SJSA1 (cell line): Measurements from ENCODE around the gene MRPL58. TPM values are rescaled to one million over a fixed set of nuclear protein-coding genes. Genes with fewer than 3 reads are reported as not detected.
"Not testable (repeated sequence)": the region's sequence is repeated elsewhere in the genome, so short reads cannot be mapped to it uniquely, and the experiment has no call there.

Source experiments
- DNase-seq, 2 experiments: peaks; one replicate each; pipeline ENCODE4 v3.0.0-alpha.2; 2015 to 2020; ENCODE audit warnings: low spot score in 2 of 2, low read depth in 1 of 2
- H3K27ac ChIP-seq: fragments of 250-450 bp; sonication (Bioruptor Pico); 2 replicates; pipeline ENCODE4 v1.5.1; 2020; ENCODE audit warnings: mild to moderate bottlenecking, moderate library complexity
- H3K27me3 ChIP-seq: fragments of 250-450 bp; sonication (Bioruptor Pico); replicated peaks from 2 replicates; pipeline ENCODE4 v1.5.1; 2020; ENCODE audit warnings: mild to moderate bottlenecking, moderate library complexity
- H3K36me3 ChIP-seq: fragments of 250-450 bp; sonication (Bioruptor Pico); 2 replicates; pipeline ENCODE4 v1.5.1; 2020; ENCODE audit warnings: mild to moderate bottlenecking
- H3K4me1 ChIP-seq: fragments of 250-450 bp; sonication (Bioruptor Pico); replicated peaks from 2 replicates; pipeline ENCODE4 v1.6.1; 2021; ENCODE audit warnings: mild to moderate bottlenecking
- H3K4me3 ChIP-seq: fragments of 250-450 bp; sonication (Bioruptor Pico); 2 replicates; pipeline ENCODE4 v1.5.1; 2020; ENCODE audit warnings: mild to moderate bottlenecking
- H3K9me3 ChIP-seq: fragments of 250-450 bp; sonication (Bioruptor Pico); replicated peaks from 2 replicates; pipeline ENCODE4 v1.5.1; 2020; ENCODE audit warnings: mild to moderate bottlenecking
- total RNA-seq: library from RNA; depleted of rRNA; stranded (reverse); fragments of >200 nt; shearing (Covaris generic); gene quantifications from 2 replicates; pipeline ENCODE4 v1.2.3, GENCODE V29; 2014

Gene MRPL58
- total RNA-seq, 1 experiment from 2014 or later = 154 TPM

GRCh38 chr17:74977802-74978201 is 34.7 kb upstream of the MRPL58 start:
- Histone ChIP-seq H3K4me3 (no peak overlapping the region), H3K27ac (no peak overlapping the region), H3K4me1 (peaks cover 20% of the 10 kb centered on the region), H3K9me3 (no peaks in the 10 kb centered on the region), H3K27me3 (peaks cover 30% of the 10 kb centered on the region), H3K36me3 (no peaks in the 10 kb centered on the region)
- DNase-seq = no peak

GRCh38 chr17:74978240-74978639 is 34.2 kb upstream of the MRPL58 start:
- H3K27ac ChIP-seq = no peak overlapping the region
- no peaks in the 10 kb centered on the region for H3K9me3 ChIP-seq
- H3K4me1 ChIP-seq = peaks cover 19% of the 10 kb centered on the region
- DNase-seq = peak in 1 of 2 experiments; percentile 39
- H3K4me3 ChIP-seq = no peak overlapping the region
- H3K27me3 ChIP-seq = peaks cover 26% of the 10 kb centered on the region
- no peaks in the 10 kb centered on the region for H3K36me3 ChIP-seq

GRCh38 chr17:74979408-74980146 is 32.9 kb upstream of the MRPL58 start:
- DNase-seq = peak in 1 of 2 experiments; percentile 42
- peaks cover 12% of the 10 kb centered on the region for H3K27me3 ChIP-seq
- H3K9me3 ChIP-seq = no peaks in the 10 kb centered on the region
- peaks cover 19% of the 10 kb centered on the region for H3K4me1 ChIP-seq
- H3K4me3 ChIP-seq = no peak overlapping the region
- no peak overlapping the region for H3K27ac ChIP-seq
- no peaks in the 10 kb centered on the region for H3K36me3 ChIP-seq

- Histone ChIP-seq H3K9me3 (no peaks in the 10 kb centered on the region), H3K4me1 (peaks cover 19% of the 10 kb centered on the region), H3K27ac (peak overlapping the region; percentile 59), H3K27me3 (no peaks in the 10 kb centered on the region; the same call in 1 of the 2 replicates), H3K36me3 (no peaks in the 10 kb centered on the region), H3K4me3 (peak overlapping the region; percentile 51)
- no peak for DNase-seq
Observed at GRCh38 chr17:74981318-74981978, 31.0 kb upstream of the MRPL58 start.

GRCh38 chr17:74981979-74982662 is 30.3 kb upstream of the MRPL58 start:
- peak overlapping the region; percentile 59 for H3K27ac ChIP-seq
- H3K36me3 ChIP-seq = no peaks in the 10 kb centered on the region
- H3K27me3 ChIP-seq = no peaks in the 10 kb centered on the region; the same call in 1 of the 2 replicates
- peaks cover 22% of the 10 kb centered on the region for H3K4me1 ChIP-seq
- H3K9me3 ChIP-seq = no peaks in the 10 kb centered on the region
- H3K4me3 ChIP-seq = peak overlapping the region; percentile 51
- peak; percentile 86 to 88 for DNase-seq

GRCh38 chr17:74982663-74983313 is 29.7 kb upstream of the MRPL58 start:
- peak overlapping the region; percentile 51 for H3K4me3 ChIP-seq
- not testable (repeated sequence) for H3K27me3 ChIP-seq, H3K9me3 ChIP-seq, H3K36me3 ChIP-seq, DNase-seq
- H3K27ac ChIP-seq = peak overlapping the region; percentile 59; the same call in 1 of the 2 replicates
- peaks cover 26% of the 10 kb centered on the region for H3K4me1 ChIP-seq

GRCh38 chr17:74986206-74986576 is 26.3 kb upstream of the MRPL58 start:
- H3K36me3 ChIP-seq = 0 out of 2 replicates have a peak, but pooled peaks cover 8% of the 10 kb centered on the region
- DNase-seq = no peak
- no peaks in the 10 kb centered on the region for H3K9me3 ChIP-seq
- H3K27me3 ChIP-seq = no peaks in the 10 kb centered on the region
- H3K27ac ChIP-seq = no peak overlapping the region
- no peak overlapping the region for H3K4me3 ChIP-seq
- peaks cover 34% of the 10 kb centered on the region for H3K4me1 ChIP-seq

- H3K9me3 ChIP-seq = no peaks in the 10 kb centered on the region
- peaks cover 22% of the 10 kb centered on the region for H3K4me1 ChIP-seq
- H3K27me3 ChIP-seq = no peaks in the 10 kb centered on the region
- DNase-seq = peak; percentile 83 to 97
- H3K4me3 ChIP-seq = peak within 1 kb of the TSS; percentile 90
- peak within 1 kb of the TSS; percentile 44 for H3K27ac ChIP-seq
- H3K36me3 ChIP-seq = 0 out of 2 replicates have a peak, but pooled peaks cover 8% of the 10 kb centered on the region
Observed at GRCh38 chr17:74987418-74987908, 25.0 kb upstream of the MRPL58 start, which contains the start of gene CDR2L. TSS of gene CDR2L (plus strand) at chr17:74987632. CDS start at chr17:74988044, 412 bp downstream.

GRCh38 chr17:74987909-74988711 is 24.4 kb upstream of the MRPL58 start:
- DNase-seq = peak; percentile 86 to 91
- Histone ChIP-seq H3K9me3 (no peaks in the 10 kb centered on the region), H3K4me1 (peaks cover 18% of the 10 kb centered on the region), H3K27me3 (no peaks in the 10 kb centered on the region), H3K4me3 (peak overlapping the region; percentile 90), H3K27ac (peak overlapping the region; percentile 44), H3K36me3 (0 out of 2 replicates have a peak, but pooled peaks cover 8% of the 10 kb centered on the region)

GRCh38 chr17:74990581-74991105 is 21.8 kb upstream of the MRPL58 start:
- H3K36me3 ChIP-seq = peaks cover 19% of the 10 kb centered on the region; the same call in 1 of the 2 replicates
- no peak overlapping the region for H3K27ac ChIP-seq
- no peaks in the 10 kb centered on the region for H3K27me3 ChIP-seq
- H3K4me3 ChIP-seq = no peak overlapping the region
- no peaks in the 10 kb centered on the region for H3K9me3 ChIP-seq
- H3K4me1 ChIP-seq = peaks cover 18% of the 10 kb centered on the region
- DNase-seq = no peak

GRCh38 chr17:74992223-74992622 is 20.2 kb upstream of the MRPL58 start:
- DNase-seq = no peak
- no peaks in the 10 kb centered on the region for H3K9me3 ChIP-seq
- no peak overlapping the region for H3K27ac ChIP-seq
- peaks cover 19% of the 10 kb centered on the region; the same call in 1 of the 2 replicates for H3K36me3 ChIP-seq
- H3K4me1 ChIP-seq = peaks cover 14% of the 10 kb centered on the region
- H3K4me3 ChIP-seq = no peak overlapping the region
- no peaks in the 10 kb centered on the region for H3K27me3 ChIP-seq

- Histone ChIP-seq H3K36me3 (peaks cover 11% of the 10 kb centered on the region; the same call in 1 of the 2 replicates), H3K27me3 (no peaks in the 10 kb centered on the region), H3K27ac (no peak overlapping the region), H3K4me3 (no peak overlapping the region), H3K9me3 (no peaks in the 10 kb centered on the region), H3K4me1 (no peaks in the 10 kb centered on the region)
- DNase-seq = no peak
Observed at GRCh38 chr17:74994440-74994839, 18.0 kb upstream of the MRPL58 start.
